NCI-H2081 treated with DMSO at 0.1 percent for 48 hours (cell line): ENCODE data around the gene CASTOR2.
"Not testable (repeated sequence)": the region's sequence is repeated elsewhere in the genome, so short reads cannot be mapped to it uniquely, and the experiment has no call there.

ENCODE experiments used
- DNase-seq: peaks from one replicate; lab custom pipeline; 2025; lab: John Stamatoyannopoulos, UW

CASTOR2 gene

DNA sequence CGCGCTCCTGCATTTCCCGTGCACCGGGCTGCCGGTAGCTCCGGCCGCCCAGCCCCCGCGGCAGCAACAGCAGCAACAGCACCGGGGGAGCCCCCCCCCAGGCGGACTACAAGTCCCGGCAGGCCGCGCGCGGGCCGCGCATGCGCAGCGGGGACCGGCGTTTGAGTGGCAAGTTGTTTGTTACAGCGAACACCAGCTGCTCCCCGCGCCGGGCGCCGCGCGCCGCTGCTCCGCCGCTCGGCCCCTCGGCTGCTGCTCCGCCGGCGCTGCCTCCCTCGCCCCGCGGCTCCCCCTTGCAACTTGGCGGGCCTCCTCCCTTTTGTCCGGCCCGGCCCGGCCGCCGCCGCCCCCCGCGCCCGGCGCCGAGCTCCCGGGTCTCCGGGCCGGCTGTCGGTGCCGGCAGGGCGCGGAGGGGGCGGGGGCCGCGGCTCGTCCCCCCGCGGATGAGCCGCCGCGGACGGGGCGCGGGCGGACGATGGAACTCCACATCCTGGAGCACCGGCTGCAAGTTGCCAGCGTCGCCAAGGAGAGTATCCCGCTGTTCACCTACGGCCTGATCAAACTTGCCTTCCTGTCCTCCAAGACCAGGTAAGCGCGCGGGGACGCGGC is at the start of gene CASTOR2:
CASTOR2 (plus strand) TSS at position 195 of the 609 bp plus-strand sequence; CDS start at position 476, 281 bp downstream.
- DNase-seq, result not testable (repeated sequence)

DNA sequence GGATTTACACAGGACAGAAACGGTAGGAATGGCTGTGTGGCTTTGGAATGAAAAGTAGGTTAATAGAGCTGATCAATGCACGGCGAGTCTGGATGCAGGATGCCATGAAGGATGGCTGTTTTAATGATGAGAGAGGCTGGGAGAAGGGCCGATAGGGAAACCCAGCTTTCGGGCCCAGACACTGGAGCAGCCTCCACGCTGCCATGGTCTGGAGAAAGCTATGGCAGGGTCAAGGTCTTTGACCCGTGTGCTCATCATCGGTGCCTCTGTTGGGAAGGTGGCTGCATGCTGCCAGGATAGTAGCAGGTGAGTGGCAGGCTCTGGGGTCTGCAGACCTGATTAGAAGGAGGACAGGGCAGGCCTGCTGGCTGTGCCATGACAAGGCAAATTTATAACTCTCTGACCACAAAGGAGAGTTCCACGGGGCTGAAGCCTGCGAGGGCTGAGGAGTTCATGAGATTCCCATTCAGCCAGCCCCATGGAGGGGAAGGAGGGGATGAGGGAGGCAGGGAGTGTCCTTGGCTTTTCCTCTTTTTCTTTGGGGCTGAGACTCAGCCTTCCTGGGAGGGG is 42.1 kb upstream of the CASTOR2 start:
- DNase-seq, result not testable (repeated sequence)

DNA sequence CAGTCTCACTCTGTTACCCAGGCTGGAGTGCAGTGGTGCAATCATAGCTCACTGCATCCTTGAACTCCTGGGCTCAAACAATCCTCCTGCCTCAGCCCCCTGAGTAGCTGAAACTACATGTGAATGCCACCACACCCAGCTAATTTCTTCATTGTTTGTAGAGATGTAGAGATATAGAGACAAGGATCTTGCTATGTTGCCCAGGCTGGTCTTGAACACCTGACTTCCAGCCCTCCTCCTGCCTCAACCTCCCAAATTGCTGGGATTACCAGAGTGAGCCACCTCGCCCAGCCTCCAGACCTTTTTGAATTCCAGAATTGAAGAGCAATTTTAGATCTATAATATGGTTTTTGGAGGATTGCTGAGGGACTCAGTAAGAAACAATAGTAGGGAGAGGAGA is 40.9 kb upstream of the CASTOR2 start:
- DNase-seq, result not testable (repeated sequence)

DNA sequence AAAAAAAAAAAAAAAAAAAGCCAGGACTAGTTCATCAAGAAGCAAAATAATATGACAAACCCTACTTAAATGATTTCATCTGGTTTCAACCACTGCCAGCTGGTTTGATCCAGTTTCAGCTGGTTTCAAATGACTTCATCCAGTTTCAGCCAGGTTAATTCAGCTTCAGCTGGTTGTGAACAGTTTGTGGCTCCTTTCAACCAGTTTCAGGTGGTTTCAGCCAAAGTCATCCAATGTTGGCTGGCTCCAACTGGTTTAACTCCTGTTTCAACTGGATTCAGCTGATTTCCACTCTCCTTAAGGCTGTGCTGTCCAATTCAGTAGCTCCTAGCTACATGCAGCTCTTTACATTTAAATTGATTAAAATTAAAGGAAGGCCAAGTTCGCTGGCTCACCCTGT is 37.5 kb upstream of the CASTOR2 start:
- DNase-seq, result not testable (repeated sequence)

DNA sequence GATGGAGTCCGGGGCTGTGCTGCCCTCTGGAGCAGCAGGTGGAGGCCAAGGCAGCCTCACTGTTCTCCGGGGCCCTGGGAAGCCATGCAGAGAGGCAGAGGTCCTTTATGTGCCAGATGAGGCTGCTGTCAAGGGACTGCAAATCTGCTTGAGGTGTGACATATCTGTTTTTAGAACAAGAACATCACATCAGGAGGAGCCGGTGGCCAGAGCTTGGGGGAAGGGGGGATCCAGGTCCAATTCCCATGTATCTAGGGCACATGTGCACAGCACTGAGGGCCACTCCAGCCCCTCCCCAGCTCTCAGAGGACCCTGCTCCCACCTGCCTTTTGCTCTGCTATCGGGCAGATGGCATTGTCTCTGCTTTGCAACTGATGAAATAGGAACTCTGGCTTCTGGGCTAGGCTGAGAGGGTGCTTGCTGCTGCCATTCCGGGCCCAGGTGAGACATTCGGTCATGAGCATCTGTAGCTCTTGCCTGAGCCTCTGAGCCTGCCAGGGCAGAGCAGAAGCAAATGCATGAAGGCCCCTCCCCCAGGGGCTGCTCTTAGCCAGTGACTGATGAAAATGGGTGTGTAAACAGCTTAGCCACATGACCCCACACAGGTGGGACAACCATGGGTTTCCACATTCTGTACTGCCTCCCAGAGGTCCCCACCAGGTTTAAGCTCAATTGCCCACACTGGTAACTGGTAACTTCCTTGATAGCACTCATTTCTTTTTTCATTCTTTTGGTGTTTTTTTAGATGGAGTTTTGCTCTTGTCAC is 32.8 kb upstream of the CASTOR2 start:
- DNase-seq, result not testable (repeated sequence)

DNA sequence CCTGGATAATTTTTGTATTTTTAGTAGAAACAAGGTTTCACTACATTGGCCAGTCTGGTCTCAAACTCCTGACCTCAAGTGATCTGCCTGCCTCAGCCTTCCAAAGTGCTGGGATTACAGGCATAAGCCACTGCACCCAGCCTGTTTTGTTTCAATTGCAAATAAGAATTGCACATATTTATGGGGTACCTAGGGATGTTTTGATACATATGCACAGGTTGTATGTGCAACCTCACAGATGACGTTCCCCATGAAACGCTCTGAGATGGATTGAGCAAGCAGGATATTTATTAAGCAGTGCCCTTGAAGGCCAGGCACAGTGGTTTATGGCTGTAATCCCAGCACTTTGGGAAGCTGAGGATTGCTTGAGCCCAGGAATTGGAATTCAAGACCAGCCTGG is 25.1 kb upstream of the CASTOR2 start:
- not testable (repeated sequence) for DNase-seq

DNA sequence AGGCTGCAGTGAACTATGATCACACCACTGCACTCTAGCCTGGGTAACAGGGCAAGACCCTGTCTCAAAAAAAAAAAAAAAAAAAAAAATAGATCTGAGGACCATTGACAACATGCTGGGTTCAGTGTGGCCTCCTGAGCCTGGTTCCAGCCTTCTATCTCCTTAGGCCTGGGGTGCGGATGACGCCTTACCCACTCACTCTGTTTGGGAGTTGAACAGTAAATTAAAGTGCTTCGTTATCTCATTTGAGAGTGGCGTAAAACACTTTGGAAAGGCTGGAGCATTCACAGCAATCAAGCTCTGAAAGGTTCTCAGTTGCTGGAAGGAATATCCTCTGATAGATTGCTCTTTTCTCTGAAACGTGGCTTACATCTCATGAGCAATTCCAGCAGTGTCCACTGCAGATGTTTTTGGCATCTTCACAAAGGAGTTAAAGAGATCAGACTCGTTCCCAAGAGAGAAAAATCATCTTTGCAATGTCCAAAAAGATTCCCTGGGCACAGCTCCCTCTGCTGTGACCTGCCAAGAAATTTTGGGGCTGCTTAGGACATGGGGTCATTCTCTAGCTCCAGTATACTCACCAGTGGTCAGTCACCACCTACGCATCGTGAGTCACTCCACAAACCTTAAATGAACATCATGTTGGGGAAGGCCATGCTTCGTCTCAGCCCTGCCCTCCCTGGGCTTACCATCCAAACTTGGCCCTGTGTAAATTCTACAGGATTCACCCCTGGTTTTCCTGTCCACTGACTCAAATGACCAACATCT is 23.0 kb upstream of the CASTOR2 start:
- DNase-seq, result not testable (repeated sequence)

DNA sequence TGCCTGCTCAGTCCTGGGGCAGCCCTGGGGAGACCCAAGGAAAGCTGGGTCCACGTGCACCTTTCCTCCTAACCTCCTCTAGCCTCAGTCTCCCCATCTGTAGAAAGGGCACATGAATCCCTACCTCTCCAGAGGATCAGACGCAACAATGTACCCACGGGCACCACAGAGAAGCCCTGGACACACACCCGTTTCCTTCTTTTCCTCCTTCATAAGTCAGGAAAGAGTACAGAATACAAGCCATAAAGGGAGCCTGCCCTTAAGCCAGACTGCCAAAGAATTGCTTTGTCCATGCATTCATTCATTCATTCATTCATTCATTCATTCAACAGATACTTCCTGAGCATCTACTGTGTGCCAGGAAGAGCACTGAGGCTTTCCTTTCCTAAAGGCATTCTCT is 20.6 kb upstream of the CASTOR2 start:
- DNase-seq, result not testable (repeated sequence)

DNA sequence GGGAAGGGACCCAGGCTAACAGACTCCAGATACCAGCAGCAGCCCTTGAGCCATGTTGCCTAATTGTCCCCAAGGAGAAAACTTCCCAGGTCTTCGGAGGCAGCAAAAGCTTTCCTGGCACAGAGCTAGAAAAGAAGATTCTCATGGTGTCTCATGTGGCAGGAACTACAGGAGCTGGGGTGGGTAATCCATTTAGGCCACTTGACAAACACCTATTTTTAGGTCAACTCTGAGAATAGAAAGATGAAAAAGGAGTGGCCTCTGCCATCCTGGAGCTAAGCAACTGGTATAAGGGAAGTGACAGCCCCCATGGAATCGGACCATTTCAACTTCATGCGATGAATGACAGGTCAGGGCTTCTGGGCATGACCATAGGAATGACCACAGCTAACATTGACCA is 16.8 kb upstream of the CASTOR2 start:
- DNase-seq, result not testable (repeated sequence)

DNA sequence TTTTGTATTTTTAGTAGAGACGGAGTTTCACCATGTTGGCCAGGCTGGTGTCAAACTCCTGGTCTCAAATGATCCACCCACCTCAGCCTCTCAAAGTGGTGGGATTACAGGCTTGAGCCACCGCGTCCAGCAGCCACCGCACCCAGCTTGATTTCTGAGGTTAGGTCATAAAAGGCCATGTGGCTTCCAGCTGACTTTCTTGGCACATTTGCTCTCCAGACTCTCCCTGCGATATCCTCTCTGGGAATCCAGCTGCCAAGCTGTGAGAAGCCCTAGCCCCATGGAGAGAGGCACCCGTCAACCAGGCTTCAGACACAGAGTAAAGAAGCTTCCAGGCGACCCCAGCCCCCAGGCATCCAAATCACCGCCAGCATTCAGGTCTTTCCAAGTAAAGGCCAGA is 10.7 kb upstream of the CASTOR2 start:
- DNase-seq, result not testable (repeated sequence)

DNA sequence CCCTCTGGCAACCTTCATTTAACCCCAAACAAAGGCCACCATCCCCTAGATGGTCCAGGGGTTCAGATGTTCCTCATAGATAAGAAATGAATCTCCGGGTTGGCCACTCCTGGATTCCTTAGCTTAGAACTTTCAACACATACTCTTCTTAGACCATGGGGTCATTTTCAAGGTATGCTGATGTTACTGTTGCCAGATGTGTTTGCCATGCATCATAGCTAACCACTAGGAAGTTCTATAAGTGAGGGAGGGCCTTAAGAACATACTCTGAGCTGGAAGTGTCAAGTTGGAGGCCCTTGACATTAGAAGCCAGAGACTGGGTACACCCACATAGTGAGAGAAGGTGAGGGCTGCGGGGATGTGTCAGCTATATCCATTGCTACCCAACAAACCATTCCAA is 6.2 kb upstream of the CASTOR2 start:
- DNase-seq, result not testable (repeated sequence)

DNA sequence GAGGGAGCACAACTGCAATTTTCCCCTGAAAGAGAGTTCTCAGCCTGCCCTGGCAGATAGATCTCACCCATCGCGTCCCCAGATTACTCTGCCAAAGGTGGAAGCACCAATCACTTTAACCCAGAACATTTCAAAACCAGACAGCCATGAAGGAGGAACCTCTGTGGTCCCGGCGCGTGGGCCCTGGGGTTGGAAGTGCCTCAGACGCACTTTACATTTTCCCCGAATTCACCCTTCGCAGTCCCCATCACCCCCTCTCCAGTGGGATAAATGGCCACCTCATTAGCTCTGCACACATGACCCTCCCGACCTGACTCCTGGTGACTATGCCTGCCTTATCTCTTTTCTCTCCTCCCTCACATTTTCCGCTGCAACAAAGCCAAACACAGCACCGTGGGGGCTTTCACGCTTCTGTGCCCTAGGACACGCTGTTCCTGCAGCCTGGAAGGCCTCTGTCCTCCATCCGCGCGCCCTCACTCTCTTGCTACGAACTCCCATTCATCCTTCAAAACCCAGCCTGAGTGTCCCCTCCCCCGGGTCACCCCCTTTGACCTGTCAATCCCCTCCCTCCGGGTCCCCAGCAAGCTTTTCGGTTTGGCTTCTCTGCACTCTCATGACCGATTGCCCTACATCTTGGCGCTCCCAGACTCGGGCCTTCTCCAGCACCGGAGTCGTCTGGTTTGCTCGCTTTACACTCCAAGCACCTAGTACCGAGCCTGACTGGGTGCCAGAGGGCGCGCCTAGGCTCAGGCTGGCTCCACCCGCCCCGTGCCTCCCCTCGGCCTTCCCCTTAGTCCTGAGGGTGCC is 598 bp upstream of the CASTOR2 start:
- DNase-seq, result not testable (repeated sequence)

DNA sequence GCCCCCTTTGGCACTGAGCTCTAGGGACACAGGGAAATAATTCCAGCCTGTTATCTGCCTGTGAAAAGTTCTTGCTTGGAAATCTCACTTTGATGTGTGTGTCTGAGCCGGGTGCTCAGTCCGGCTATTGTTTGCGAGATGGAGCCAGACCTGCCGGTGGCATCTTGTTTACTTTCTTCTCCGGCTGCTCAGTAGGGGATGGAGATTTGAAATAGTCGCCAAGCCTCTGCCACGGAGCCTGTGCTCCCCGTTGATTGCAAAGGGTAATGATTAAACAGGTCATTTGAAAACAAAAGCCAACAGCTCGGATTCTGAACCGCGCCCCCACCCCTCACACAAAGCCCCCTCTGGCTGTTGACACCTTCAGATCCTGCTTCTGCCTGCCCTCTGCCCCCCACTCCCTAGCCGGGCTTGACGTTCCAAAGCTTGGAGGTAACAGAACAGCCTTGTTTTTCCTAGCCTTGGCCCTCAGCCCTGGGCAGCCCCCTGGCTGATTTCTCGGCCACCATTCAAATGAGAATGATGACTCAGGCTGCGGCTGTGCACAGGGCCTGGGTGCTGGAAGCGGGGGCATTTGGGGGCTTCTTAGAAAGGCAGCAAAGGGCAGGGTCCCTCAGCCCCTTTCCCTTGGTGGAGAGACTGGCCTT is 1.8 kb downstream of the CASTOR2 start:
- DNase-seq, result not testable (repeated sequence)

DNA sequence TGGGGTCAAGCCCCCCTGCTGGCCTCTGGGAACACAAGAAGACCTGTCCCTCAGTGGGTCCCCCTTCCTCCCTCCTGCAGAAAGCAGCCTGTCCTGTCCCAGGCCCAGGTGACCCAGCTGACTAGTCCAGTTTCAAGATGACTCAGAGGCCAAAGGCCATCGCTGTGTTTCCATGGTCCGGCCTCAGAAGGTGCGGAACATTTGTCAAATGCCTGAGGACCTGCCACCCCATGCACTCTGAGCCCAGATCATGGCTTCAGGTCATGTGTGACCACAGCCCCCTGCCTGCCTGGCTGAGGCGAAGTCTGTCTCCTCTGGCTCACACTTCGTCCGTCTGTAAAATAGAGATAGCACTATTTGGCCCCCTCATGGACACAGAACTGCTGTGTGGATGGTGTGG is 2.4 kb downstream of the CASTOR2 start:
- not testable (repeated sequence) for DNase-seq

DNA sequence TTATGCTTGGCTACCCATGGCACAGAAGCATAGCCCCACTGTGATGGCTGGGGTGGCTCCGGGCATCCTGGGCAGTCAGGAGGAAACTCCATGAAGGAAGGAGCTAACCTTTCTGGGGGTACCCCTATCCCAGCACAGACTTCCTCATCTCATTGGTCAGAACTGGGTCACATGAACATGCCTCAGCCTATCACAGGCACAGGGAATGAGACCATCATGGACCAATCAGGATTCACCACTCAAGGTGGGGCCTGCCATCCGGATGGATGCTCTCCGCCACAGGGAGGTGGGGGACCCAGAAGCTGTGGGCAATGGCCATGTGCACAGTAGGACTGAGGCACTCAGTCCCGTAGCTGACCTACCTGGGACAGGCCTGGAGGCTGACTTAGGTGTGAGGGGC is 6.9 kb downstream of the CASTOR2 start:
- not testable (repeated sequence) for DNase-seq

DNA sequence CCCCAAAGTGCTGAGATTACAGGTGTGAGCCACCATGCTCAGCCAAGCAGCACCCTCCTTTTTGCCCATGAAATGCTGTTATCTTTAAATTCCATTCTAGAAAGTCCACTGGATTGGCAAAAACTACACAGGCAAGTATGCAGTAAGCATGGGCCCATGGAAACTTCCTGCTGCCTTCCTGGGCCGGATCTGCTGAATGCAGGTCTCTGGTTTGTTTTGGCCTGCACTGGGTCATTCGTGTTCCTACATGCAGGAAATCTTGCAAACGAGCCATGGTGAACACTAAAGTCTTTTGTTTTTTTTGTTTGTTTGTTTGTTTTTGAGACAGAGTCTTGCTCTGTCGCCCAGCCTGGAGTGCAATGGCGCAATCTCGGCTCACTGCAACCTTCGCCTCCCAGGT is 7.9 kb downstream of the CASTOR2 start:
- DNase-seq, result not testable (repeated sequence)

DNA sequence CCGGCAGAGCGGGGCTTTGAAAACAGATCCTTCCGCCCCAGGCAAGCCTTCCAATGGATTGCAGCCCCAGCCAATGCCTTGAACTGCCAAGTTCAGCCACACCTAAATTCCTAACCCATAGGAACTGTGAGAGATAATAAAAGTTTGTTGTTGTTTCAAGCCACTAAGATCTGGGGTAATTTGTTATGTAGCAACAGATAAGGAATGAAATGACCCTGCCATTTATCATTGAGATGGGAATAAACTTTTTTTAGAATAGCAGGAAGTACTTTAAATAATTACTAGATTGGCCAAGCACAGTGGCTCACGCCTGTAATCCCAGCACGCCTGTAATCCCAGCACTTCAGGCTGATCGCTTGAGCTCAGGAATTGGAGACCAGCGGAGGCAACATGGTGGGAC is 11.5 kb downstream of the CASTOR2 start:
- not testable (repeated sequence) for DNase-seq

DNA sequence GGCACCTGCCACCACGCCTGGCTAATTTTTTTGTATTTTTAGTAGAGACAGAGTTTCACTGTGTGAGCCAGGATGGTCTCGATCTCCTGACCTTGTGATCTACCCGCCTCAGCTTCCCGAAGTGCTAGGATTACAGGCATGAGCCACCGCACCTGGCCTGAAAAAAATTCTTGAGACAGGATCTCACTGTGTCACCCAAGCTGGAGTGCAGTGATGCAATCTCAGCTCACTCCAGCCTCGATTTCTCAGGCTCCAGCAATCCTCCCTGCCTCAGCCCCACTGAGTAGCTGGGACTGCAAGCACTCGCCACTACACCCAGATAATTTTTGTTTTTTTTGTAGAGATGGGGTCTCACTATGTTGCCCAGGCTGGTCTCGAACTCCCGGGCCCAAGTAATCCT is 13.0 kb downstream of the CASTOR2 start:
- DNase-seq, result not testable (repeated sequence)

DNA sequence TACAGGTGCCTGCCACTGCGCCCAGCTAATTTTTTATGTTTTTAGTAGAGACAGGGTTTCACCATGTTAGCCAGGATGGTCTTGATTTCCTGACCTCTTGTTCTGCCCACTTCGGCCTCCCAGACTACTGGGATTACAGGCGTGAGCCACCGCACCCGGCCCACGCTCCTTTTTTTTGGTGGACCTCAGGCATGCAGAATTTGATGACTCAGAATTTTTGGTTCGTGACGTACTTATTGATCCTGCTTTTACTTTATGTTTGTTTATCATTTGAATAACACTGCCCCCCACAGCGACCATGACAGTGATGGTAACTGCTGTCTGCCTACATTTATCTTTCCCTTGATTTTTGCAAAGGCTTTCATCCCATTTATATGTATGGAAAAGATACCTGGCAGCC is 23.9 kb downstream of the CASTOR2 start:
- not testable (repeated sequence) for DNase-seq

DNA sequence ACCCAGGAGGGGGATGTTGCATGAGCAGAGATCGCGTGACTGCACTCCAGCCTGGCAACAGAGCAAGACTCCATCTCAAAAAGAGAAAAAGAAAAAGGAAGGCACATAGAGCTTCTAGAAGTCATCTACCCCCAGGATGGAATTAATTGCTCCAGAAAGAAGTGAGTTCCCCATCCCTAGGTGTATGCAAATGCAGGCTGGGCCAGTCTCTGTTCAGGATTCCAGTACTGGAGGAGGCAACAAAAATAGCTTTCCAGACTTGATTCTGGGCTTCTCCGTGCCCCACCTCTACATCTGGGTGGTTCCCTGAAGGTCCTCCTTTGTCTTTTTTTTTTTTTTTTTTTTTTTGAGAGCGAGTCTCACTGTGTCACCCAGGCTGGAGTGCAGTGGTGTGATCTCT is 28.6 kb downstream of the CASTOR2 start:
- no peak for DNase-seq
